Measurements from ENCODE around the gene PIBF1. TPM values are rescaled to one million over a fixed set of nuclear protein-coding genes. Genes with fewer than 3 reads are reported as not detected.
A peak's percentile ranks its signal among the peaks of the same experiment; 100 is the strongest.

The PIBF1 gene
- total and polyA plus RNA-seq, 2 of the 4 experiments (the other 2 are of a cell fraction), result 5.1 to 13.3 TPM

DNA sequence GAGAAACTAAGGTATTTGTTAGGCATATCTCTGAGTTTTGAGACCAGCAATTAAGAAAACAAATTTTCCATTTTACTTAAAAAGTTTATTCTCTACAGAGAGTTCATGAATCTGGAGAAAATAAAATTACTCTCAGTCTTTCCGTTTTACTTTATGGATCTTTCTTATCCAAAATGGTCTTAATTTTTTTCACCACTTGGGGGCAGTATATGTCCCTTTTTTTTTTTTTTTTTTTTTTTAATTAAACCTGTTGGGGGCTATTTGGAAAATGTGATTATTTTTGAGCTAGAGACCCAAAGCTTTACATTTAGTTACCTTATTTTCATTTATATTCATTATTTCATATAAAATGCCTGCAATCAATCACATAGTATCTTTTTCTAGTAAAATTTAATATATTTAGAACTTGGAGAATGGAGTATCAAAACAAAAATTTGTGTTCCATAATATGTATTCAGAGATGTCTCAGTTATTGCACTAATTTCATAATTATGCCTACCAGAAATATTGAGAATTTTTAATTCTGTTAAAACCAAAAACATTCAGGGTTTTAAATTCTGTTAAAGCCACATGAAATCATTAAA is 27.1 kb downstream of the PIBF1 start:
- ChIA-PET POLR2A (ENCODE audit: unreplicated experiment) (interaction anchor here (0.6 kb wide), 1 partner anchor 22 kb away, joined by 3 read pairs; no protein-coding TSS in a partner anchor), CTCF (interaction anchor here (0.6 to 1.7 kb wide), 3 partner anchors 9 to 762 kb away, joined by 3 to 4 read pairs (median 3); no protein-coding TSS in a partner anchor)
- no peak overlapping the region for H3K9ac ChIP-seq (ENCODE audit: low read depth, low read length)
- H2BK15ac ChIP-seq (ENCODE audit: low read depth, low read length), result no peak overlapping the region
- H3K9me1 ChIP-seq (ENCODE audit: insufficient read depth, low read length), result peaks cover 3% of the 10 kb centered on the region; the same call in 1 of the 2 replicates
- no peak overlapping the region for H2BK5ac ChIP-seq (ENCODE audit: low read depth, low read length, poor library complexity, severe bottlenecking)
- no peak overlapping the region for H3K4me3 ChIP-seq (ENCODE audit: insufficient read depth, low read depth, low read length)
- H4K20me1 ChIP-seq (ENCODE audit: insufficient read depth, low read length), result no peaks in the 10 kb centered on the region
- no peaks in the 10 kb centered on the region for H3K27me3 ChIP-seq (ENCODE audit: control insufficient read depth, insufficient read depth, low read length)
- peaks cover 0 to 6% of the 10 kb centered on the region in 2 experiments; a peak in 2 of 4 replicates for H3K79me1 ChIP-seq (ENCODE audit: low read depth in 1 of 2, low read length in 2 of 2)
- in situ Hi-C loops (cut with MboI; ENCODE audit: low sequenced_read_pairs) (loop anchor here (25.0 kb wide), 1 partner anchor 903 kb away; no protein-coding TSS in a partner anchor), dilution Hi-C loops (cut with HindIII; ENCODE audit: low sequenced_read_pairs, unreplicated experiment) (no loop called here), intact Hi-C loops (cut with micrococcal nuclease) (loop anchor here (2.0 kb wide), 1 partner anchor 900 kb away; no protein-coding TSS in a partner anchor)
- WGBS, 2 experiments (ENCODE audit: extremely low coverage in 2 of 2, insufficient read length in 1 of 2), result no CpG with 5 or more reads among the region's 1 CpG
- H2AK5ac ChIP-seq (ENCODE audit: low read depth, low read length), result no peak overlapping the region
- no peak overlapping the region for H4K91ac ChIP-seq (ENCODE audit: insufficient read depth, low read depth, low read length)
- no TSS peak for BruUV-seq (replicated peaks)
- H3K36me3 ChIP-seq (ENCODE audit: control insufficient read depth, insufficient read depth, low read length), result peaks cover 5% of the 10 kb centered on the region; the same call in 1 of the 2 replicates
- H3K9me3 ChIP-seq (ENCODE audit: control insufficient read depth, insufficient read depth, low read length), result no peaks in the 10 kb centered on the region
- no peak overlapping the region for H3K56ac ChIP-seq (ENCODE audit: extremely low read depth, insufficient read depth, low read length)
- H3K4ac ChIP-seq (ENCODE audit: low read depth, low read length), result no peak overlapping the region
- H3K27ac ChIP-seq (ENCODE audit: insufficient read depth, low read length), result no peak overlapping the region
- H3K18ac ChIP-seq (ENCODE audit: low read depth, low read length), result no peak overlapping the region
- no peak overlapping the region for H4K5ac ChIP-seq (ENCODE audit: low read depth, low read length)
- TF ChIP-seq SMC3 (IDR thresholded peaks at IDR 0.05; ENCODE audit: low read depth, low read length) (peak; percentile 32; the same call in 1 of the 2 replicates), RAD21 (IDR thresholded peaks at IDR 0.05; ENCODE audit: low read length) (peak; percentile 28)
- TF ChIP-seq, protein P1, sequence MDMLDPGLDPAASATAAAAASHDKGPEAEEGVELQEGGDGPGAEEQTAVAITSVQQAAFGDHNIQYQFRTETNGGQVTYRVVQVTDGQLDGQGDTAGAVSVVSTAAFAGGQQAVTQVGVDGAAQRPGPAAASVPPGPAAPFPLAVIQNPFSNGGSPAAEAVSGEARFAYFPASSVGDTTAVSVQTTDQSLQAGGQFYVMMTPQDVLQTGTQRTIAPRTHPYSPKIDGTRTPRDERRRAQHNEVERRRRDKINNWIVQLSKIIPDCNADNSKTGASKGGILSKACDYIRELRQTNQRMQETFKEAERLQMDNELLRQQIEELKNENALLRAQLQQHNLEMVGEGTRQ (IDR thresholded peaks at IDR 0.05; ENCODE audit: low read depth, low read length), result no peak
- TF ChIP-seq, protein P2, sequence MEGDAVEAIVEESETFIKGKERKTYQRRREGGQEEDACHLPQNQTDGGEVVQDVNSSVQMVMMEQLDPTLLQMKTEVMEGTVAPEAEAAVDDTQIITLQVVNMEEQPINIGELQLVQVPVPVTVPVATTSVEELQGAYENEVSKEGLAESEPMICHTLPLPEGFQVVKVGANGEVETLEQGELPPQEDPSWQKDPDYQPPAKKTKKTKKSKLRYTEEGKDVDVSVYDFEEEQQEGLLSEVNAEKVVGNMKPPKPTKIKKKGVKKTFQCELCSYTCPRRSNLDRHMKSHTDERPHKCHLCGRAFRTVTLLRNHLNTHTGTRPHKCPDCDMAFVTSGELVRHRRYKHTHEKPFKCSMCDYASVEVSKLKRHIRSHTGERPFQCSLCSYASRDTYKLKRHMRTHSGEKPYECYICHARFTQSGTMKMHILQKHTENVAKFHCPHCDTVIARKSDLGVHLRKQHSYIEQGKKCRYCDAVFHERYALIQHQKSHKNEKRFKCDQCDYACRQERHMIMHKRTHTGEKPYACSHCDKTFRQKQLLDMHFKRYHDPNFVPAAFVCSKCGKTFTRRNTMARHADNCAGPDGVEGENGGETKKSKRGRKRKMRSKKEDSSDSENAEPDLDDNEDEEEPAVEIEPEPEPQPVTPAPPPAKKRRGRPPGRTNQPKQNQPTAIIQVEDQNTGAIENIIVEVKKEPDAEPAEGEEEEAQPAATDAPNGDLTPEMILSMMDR (conservative IDR thresholded peaks at IDR 0.05; ENCODE audit: low read depth, low read length), result peak; percentile 44
- ATAC-seq (ENCODE audit: low read depth) (no peak), DNase-seq (peak; percentile 6)
- no peaks in the 10 kb centered on the region for H3K4me1 ChIP-seq (ENCODE audit: control insufficient read depth, insufficient read depth, low read length)
- H2AK9ac ChIP-seq (replicated peaks; ENCODE audit: low read depth, low read length, poor library complexity), result no peak overlapping the region
- no peak overlapping the region for H2BK120ac ChIP-seq (ENCODE audit: low read depth, low read length)
- no peak overlapping the region for H2AFZ ChIP-seq (replicated peaks; ENCODE audit: low read length, poor library complexity)
- no peak overlapping the region for H3K14ac ChIP-seq (replicated peaks; ENCODE audit: low read depth, low read length)
- H2BK20ac ChIP-seq (ENCODE audit: low read depth, low read length), result no peak overlapping the region
- no peak overlapping the region for H4K8ac ChIP-seq (ENCODE audit: low read depth in 2 of 2, low read length in 2 of 2)
- H3K4me2 ChIP-seq (ENCODE audit: low read depth, low read length), result no peak overlapping the region
- no peak overlapping the region for H3K23ac ChIP-seq (ENCODE audit: low read depth, low read length)

Measured in IMR-90 (cell line).